HuH-7.5 (cell line): ENCODE measurements around the gene RBM44.
"Not testable (repeated sequence)": the region's sequence is repeated elsewhere in the genome, so short reads cannot be mapped to it uniquely, and the experiment has no call there.

Experiments used
- DNase-seq: peaks from one replicate; pipeline ENCODE4 v3.0.0; 2011; ENCODE audit warnings: low spot score

Gene RBM44, protein sequence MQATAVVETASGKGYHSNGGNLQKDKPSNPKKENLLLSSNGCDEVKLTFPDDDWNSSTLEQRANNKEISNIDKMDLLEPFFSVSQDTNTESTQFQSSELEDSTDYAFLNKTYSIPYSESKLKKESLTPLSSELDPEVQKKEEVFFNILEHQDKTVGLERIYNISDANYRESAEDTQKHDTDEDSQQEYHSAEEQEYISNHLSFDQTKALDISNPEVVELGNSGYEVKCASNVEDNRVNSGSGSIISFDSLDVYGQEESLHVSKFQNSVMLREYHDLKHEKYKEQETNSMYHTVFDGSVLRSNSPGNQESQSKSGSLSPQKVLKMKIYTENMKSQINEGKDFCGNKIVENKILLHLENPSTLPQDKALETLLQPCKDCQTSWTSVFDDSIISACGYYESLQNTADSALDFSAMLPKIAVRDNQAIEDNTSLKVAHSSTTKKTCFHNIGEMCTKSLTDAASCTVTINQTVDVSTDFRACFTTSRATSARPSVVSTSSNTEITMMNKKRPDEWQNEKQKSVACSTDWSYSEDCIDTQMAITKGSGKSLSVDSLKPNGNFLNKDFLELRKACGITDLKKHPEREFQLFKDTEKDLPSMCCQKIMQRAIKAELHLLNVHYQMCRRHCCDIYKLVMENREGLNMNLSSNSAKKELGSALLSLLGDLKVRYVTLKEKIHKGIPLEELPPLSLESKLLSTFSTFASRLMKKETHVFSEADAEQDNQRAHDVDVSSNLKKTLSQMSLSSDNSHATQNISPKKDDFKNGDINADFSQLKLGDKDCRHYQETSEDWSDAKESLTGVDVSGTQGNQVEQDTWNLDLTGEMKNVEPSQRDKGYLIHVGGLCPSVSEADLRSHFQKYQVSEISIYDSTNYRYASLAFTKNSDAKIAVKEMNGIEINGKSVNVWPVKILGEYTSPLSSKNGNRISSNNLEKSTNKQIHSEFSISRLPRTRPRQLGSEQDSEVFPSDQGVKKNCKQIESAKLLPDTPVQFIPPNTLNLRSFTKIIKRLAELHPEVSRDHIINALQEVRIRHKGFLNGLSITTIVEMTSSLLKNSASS

DNA sequence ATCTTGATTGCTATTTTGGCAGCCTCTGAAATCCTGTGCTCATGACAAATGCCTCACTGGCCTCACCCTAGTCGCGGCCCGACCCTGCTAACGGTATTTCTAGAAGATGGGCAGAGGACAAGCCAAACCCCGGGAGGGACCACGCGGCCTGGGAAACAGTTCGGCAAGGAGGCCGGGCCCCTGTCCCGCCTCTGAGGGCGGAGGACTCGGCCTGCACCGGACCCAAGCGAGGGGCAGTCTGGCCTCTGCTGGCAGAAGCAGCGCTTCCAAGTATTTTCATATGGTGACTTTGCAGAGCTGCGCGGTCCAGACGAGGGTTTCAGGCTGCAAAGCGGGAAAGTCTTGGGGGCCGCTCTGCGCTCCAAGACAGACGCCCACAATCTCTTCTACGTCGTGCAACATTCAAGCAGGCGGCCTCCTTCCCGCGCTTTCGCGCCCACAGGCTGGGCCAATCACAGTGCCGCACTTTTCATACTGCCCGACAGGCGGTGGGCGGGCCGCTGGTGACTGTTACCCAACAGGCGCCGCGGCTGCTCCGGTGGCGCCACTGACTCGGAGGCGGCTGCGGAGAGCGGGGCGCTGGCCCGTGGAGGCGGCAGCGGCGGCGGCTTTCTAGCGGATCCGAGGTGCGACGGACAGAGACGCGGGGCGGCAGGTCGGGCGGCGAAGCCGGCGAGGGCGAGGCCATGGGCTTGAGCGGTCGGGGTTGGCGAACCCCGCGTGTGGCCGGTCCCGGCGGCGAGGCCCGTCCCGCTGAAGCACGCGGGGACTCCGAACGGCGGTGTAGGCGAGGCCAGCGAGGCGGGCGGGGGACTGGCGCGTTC lies at the start of gene RBM44:
Gene RBM44, plus strand, starts transcription at position 544 of the 824 bp plus-strand sequence. CDS start 14,831 bp downstream, outside the sequence.
- DNase-seq, result no peak

DNA sequence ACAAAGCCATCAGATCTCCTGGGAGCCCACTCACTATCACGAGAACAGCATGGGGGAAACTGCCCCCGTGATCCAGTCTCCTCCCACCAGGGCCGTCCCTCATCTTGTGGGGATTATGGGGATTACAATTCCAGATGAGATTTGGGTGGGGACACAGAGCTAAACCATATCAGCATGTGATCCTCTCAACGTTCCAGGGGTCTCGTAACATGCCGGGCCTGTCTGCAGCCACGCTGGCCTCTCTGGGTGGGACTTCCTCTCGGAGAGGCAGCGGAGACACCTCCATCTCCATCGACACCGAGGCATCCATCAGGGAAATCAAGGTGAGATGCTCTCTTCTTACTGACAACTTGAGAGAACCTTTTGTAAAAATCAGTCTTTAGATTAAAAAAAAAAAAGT lies 49.6 kb upstream of the RBM44 start:
- no peak for DNase-seq

DNA sequence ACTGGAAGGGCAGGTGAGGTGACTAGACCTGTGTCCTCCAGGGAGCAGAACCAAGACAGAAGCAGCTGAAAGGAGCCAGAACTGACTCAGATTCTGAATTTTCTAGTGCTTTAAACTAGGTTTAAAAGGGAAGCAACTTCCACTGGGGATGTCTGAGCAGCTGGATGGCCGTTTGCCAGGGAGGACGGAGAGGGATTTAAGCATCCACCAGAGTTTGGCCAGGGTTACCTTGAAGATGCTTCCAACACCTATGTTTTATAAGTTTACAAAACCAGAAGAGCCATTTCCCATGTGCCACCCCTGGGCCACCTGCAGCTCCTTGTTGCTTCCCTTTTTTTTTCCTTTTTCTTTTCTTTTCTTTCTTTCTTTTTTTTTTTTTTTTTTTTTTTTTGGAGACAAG lies 48.6 kb upstream of the RBM44 start:
- DNase-seq, result no peak

DNA sequence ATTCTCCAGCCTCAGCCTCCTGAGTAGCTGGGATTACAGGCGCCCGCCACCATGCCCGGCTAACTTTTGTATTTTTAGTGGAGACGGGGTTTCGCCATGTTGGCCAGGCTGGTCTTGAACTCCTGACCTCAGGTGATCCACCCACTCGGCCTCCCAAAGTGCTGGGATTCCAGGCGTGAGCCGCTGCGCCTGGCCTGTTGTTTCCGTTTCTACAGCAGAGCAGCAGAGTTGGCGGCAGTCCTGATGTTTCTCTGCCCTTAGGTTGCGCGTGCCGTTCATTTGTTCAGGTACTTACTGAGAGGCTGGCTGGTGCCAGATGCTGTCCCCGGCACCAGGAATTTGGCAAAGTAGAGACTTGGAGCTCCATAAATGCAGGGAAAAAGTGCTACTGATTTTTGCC lies 48.1 kb upstream of the RBM44 start:
- not testable (repeated sequence) for DNase-seq

DNA sequence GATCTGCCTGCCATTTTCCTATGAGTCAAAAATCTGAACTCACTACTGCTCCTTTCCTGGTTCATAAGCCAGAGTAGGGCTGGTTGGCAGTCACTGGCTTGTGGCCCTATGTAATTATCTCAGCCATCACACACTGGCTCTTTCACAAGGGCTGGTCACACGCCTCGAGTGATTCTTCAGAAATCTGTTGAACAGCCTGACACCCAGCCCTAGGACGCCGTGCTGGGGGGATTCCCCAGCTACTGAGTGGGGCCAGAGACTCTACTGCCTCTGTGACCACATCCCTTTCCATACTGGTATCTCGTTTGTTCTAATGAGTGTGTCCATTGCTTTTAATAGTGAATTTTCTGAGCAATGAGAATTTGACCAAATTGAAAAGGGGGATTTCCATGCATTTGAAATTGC lies 45.8 kb upstream of the RBM44 start:
- DNase-seq, result no peak

DNA sequence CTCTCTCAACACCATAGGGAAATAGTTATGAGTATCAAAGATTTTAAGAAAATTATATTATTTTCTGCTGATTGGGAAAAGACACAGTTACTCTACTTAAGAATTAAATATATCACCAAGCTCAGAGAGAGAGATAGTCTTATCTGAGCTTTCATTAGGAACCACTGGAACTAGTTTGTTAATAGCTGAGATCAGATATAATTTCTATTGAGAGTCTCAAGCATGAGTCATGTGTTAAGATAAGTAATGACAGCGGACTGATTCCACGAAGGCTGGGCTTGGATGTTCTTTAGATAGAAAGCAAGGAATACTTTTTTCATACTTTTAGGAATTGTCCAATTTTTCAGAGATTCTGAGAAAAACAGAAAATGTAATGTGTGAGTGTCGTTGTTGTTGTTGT lies 44.4 kb upstream of the RBM44 start:
- no peak for DNase-seq

DNA sequence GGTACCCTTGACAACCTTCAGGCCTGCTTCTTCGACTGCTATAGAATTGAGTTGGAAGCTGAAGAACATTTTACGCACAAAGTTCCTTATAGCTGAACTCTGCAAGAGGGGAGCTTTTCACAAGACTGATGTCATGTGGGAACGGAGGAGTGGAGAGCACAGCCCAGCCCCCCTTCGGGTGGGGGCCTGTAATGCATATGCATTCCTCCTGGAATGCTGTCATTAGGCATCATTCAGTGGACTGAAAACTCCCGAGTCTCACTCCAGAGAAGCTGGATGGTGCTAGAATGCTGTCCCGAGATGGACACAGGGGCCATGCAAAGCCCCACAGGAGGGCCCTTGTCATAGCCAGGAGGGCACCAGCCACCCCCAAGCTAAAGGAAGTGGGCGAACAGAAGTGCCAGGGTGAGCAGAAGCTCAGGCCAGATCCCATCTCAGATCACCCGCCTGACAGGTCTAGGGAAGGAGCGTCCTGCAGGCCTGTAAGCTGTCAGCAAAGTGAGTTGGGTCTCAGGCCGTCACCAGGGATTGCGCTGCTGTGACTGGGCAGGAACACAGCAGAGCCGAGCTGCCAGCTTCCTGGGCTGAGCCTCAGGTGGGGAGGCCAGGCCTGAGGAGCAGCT lies 43.8 kb upstream of the RBM44 start:
- DNase-seq, result no peak

DNA sequence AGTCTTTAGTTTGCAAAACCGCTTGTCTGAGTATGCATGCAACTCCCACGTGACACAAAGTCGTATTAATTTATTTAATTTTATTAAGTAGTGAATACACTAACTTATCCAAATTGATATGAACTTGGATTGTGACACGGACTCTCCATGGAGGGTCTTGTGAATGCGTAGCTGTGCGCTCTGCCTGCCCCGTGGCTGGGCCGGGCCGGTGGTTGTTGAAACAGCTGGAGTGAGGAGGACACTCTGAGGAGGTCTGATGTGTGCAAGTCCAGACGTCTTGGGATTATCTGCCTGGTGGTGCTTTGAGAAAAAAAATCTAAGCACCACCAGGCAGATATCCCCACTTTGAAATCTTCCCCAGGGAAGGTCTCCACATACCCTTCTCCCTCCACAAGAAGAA lies 41.0 kb upstream of the RBM44 start:
- no peak for DNase-seq

DNA sequence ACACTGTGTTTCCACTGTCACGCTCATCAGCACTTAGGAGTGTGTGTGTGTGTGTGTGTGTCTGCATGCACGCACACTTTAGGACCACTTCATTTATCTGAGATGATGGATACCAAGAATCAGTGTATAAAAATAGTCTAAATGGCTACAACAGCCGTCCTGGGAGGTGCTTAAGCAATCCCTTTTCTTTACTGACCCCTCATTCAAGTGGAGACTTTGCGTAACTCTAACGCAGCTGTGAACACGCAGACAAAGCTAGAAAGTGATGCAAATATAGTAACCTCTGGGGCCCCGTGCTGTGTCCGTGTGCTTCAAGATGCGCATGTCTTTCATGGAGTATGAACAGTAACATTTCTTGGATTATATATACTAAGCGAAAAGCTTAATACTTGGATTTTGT lies 40.4 kb upstream of the RBM44 start:
- DNase-seq, result no peak

DNA sequence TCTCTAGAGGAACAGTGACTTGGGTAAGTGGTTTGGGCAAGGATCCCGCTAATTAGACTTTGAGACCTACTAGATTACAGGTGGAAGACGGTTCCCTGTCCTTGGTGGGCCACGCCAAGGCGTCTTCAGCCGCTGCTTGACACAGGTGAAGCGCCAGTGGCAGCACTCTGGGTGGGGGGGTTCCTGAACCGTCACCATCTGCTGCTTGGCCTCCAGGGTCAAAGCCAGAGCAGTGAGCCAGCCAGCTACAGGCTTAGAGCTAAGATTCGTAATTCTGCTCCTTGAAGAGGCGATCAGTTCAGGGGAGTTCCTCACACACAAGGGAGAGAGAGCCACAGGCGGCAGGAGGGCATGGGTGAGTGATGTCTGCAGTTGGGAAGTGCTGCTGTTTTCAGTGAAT lies 39.4 kb upstream of the RBM44 start:
- no peak for DNase-seq

DNA sequence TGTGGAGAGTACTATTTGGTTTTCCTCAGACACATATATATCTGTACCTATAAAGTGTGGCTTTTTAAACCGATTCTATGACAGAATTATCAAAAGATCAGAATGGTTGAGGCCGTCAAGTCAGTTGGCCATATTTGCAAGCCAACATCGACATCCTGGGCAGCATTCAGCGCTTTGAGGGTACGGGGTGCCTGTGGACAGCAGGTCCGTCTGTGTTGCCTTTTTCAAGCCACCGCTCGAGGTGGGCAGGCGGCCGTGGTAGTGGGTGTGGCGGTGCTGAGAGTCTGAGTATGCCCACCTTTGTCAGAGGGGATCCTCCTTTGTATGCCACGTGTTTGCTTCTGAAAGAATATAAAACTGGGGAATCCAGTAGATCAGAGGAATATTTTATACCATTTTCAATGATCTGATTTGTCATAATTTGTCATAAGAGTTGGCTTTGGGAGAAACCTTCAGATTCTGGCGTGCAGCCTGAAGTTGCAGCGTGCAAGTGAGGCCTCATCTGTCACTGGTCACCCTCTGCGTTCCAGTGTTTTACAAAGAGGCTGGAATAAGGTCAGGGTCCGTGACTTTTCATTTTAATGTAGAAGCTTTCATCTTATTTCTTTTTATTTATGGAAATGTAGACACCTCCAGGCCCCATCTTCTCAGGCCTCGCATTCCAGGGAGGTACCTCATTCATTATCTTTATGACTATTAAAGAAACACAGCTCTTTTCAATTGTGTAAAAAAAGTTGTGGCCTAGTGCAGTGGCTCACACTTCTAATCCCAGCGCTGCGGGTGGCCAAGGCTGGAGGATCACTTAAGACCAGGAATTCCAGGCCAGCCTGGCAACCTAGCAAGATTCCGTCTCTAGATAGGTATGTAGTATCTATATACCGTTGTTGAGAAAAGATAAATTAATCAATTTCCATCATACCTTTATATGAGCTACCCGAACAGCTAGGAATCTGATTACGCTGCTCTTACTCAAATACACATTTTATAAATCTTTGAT lies 37.8 kb upstream of the RBM44 start:
- no peak for DNase-seq

DNA sequence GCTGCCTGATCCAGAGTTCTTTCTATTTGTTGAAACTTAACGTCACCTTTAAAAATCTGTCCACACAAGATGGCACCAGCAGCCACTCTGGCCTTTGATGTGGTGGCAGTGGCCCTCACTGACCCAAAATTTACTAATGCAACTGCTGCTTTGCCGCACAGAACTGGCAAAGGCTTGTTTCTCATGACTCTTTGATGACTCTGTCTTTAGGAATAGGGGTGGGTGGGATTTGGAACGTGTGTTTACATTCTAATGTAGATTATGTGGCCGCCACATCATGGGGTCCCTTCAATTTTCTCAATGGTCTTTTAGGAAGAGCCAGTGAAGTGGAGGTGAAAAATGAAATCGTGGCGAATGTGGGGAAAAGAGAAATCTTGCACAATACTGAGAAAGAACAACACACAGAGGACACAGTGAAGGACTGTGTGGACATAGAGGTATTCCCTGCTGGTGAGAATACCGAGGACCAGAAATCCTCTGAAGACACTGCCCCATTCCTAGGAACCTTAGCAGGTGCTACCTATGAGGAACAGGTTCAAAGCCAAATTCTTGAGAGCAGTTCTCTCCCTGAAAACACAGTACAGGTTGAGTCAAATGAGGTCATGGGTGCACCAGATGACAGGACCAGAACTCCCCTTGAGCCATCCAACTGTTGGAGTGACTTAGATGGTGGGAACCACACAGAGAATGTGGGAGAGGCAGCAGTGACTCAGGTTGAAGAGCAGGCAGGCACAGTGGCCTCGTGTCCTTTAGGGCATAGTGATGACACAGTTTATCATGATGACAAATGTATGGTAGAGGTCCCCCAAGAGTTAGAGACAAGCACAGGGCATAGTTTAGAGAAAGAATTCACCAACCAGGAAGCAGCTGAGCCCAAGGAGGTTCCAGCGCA lies 36.0 kb upstream of the RBM44 start:
- not testable (repeated sequence) for DNase-seq

DNA sequence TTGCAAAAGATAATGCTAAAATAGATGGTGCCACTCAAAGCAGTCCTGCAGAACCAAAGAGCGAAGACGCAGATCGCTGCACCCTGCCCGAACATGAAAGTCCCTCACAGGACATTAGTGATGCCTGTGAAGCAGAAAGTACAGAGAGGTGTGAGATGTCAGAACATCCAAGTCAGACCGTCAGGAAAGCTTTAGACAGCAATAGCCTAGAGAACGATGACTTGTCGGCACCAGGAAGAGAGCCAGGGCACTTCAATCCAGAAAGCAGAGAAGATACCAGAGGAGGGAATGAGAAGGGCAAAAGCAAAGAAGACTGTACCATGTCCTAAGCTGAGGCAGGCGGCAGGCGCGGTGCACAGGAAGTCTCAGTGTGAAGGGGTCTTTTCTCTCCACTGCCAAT lies 34.8 kb upstream of the RBM44 start:
- DNase-seq, result no peak

DNA sequence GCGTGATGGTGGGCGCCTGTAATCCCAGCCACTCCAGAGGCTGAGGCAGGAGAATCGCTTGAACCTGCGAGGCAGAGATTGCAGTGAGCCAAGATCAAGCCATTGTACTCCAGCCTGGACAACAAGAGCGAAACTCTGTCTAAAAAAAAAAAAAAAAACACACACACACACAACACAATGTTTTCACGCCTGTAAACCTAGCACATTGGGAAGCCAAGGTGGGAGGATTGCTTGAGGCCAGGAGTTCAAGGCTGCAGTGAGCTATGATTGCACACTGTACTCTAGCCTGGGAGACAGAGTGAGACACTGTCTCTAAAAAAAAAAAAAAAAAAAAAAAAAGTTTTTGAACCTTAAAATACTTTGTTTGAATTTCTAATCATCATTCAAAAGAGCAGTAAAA lies 33.5 kb upstream of the RBM44 start:
- DNase-seq, result not testable (repeated sequence)

DNA sequence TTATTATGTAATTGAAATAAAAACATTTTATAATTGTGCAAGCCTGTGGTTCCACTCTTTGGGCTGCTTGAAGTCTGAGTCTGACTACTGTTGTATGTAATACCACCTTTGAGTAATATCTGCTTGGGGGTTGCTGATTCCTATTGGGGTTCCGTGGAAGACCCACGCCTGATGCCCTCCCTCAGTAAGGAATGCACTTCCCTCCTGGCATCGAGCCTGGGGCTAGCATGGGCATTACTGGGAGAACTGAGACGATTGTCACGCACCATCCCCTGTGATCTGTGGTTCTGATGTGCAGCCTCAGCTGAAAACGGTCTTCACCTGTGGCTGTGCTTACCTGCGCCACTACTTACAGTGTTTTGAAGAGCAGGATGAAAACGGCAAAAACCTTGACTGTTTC lies 32.7 kb upstream of the RBM44 start:
- no peak for DNase-seq

DNA sequence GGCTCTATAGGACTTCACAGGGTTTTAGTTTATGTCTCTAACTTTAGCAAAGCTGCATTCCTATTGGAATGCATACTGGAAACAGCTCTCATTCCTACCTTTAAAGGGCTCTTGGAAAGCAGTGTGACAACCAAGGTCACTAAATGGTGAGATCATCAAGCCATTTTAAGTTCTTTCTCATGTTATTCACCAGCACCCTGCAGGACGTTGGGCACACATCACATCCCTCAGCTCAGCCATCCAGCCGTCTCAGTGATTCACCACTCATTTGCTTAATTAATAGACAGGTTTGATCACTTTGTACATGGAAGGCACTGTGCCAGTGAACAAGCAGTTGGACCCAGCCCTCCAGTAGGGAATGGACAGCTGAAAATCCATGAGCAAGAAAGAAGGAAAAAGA lies 32.2 kb upstream of the RBM44 start:
- no peak for DNase-seq

DNA sequence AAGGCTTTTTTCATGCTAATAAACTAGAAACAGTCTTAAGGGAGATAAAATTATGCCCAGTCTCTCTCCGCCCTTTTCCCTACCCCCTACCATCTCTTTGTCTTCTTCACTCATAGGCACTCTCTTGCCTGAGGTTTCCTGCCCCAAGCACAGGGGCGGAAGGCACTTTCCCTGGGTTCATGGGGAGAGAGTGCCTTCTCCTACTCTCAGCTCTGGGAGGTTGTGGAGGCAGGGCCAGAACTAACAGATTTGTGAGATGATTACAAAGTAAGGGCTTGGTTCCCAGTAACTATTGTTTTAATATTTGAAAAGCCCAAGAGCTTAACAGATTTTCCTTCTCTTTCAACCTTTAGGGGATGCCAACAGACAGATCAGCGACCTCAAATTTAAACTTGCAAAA lies 26.1 kb upstream of the RBM44 start:
- no peak for DNase-seq

DNA sequence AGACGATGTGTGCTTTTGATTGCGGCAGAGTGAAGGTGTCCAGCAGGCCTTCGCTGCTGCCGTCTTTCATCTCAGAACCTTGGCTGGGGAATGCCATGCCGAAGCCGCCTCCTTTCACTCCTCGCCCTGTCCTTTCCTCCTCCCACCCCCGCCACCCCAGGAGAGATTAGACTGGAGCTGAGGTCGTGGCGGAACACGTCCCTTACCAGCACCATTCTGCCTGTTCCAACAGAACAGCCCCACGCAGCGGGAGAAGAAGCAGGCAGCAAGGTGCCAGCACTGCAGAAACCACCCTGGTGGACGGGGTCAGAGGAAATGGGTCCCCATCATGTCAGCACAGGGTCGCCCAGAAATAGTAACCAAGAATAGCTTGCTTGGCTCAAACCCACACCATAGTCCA lies 24.8 kb upstream of the RBM44 start:
- no peak for DNase-seq
